ENCODE data around the gene HAGH. TPM values are rescaled to one million over a fixed set of nuclear protein-coding genes. Genes with fewer than 3 reads are reported as not detected.
A peak's percentile ranks its signal among the peaks of the same experiment; 100 is the strongest.

Gene HAGH
- total and polyA plus RNA-seq, 9 of the 15 experiments (the other 6 are each of a cell fraction or from before 2014, with no cell fraction given), result 0.46 to 35.1 (median 16.8) TPM

GRCh38 chr16:1776991-1777374 is 49.6 kb downstream of the HAGH start:
- WGBS (ENCODE audit: insufficient coverage, low coverage, missing lambda C conversion rate), result 89% methylated on average over 13 of the region's 22 CpGs
- Histone ChIP-seq H3K79me2 (ENCODE audit: control insufficient read depth, insufficient read depth, low read length) (peaks cover 37% of the 10 kb centered on the region), H3K4me2 (ENCODE audit: insufficient read depth, low read length) (no peak overlapping the region), H3K27me3 (ENCODE audit: control insufficient read depth in 2 of 2, insufficient read depth in 2 of 2, low read length in 2 of 2) (no peaks in the 10 kb centered on the region), H3K4me1 (replicated peaks in 1 of 2; ENCODE audit: control insufficient read depth in 2 of 2, insufficient read depth in 2 of 2, low read length in 2 of 2) (peaks cover 12 to 94% of the 10 kb centered on the region in 2 experiments; a peak in 4 of 5 replicates), H3K9me3 (replicated peaks; ENCODE audit: control insufficient read depth, insufficient read depth, low read depth, low read length) (no peaks in the 10 kb centered on the region), H3K36me3 (ENCODE audit: control insufficient read depth, insufficient read depth, low read length) (peaks cover 56% of the 10 kb centered on the region; the same call in 2 of the 3 replicates), H3K9me1 (ENCODE audit: control insufficient read depth, insufficient read depth, low read length) (peaks cover 2% of the 10 kb centered on the region), H3K9ac (ENCODE audit: insufficient read depth in 1 of 2, low read depth in 2 of 2, low read length in 2 of 2) (peak overlapping the region in 1 of 2 experiments; percentile 30; a peak in 1 of 4 replicates), H3K4me3 (no peak overlapping the region), H4K20me1 (replicated peaks; ENCODE audit: control insufficient read depth, insufficient read depth, low read length) (peaks cover 5% of the 10 kb centered on the region; the same call in 1 of the 2 replicates), H3K27ac (ENCODE audit: extremely low read depth, low read depth, low read length) (no peak overlapping the region), H2AFZ (ENCODE audit: low read depth, low read length) (no peak overlapping the region)
- intact Hi-C loops (cut with micrococcal nuclease) (no loop called here), in situ Hi-C loops (cut with MboI) (no loop called here)
- DNase-seq (ENCODE audit: extremely low read depth in 1 of 4, low spot score in 3 of 4), result no peak
- CTCF ChIA-PET (ENCODE audit: low intra/inter-chr PET ratio), result no interaction called here
- no TSS peak for BruUV-seq (replicated peaks)
- no peak for FAIRE-seq
- ATAC-seq, result no peak
- POLR2A ChIA-PET, result interaction anchor here (0.5 to 1.4 kb wide), 6 partner anchors 15 to 475 kb away, joined by 3 to 5 read pairs (median 3); partner anchors contain the start of gene ECI1
- TF ChIP-seq TARDBP (IDR thresholded peaks at IDR 0.05), result no peak
- TF ChIP-seq MAX (CRISPR knock-in tag; IDR thresholded peaks at IDR 0.05), result no peak
- TF ChIP-seq HNRNPUL1 (IDR thresholded peaks at IDR 0.05; ENCODE audit: low read length), result no peak
- TF ChIP-seq, protein P1, sequence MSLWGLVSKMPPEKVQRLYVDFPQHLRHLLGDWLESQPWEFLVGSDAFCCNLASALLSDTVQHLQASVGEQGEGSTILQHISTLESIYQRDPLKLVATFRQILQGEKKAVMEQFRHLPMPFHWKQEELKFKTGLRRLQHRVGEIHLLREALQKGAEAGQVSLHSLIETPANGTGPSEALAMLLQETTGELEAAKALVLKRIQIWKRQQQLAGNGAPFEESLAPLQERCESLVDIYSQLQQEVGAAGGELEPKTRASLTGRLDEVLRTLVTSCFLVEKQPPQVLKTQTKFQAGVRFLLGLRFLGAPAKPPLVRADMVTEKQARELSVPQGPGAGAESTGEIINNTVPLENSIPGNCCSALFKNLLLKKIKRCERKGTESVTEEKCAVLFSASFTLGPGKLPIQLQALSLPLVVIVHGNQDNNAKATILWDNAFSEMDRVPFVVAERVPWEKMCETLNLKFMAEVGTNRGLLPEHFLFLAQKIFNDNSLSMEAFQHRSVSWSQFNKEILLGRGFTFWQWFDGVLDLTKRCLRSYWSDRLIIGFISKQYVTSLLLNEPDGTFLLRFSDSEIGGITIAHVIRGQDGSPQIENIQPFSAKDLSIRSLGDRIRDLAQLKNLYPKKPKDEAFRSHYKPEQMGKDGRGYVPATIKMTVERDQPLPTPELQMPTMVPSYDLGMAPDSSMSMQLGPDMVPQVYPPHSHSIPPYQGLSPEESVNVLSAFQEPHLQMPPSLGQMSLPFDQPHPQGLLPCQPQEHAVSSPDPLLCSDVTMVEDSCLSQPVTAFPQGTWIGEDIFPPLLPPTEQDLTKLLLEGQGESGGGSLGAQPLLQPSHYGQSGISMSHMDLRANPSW (CRISPR knock-in tag; IDR thresholded peaks at IDR 0.05), result no peak
- TF ChIP-seq, protein P2, sequence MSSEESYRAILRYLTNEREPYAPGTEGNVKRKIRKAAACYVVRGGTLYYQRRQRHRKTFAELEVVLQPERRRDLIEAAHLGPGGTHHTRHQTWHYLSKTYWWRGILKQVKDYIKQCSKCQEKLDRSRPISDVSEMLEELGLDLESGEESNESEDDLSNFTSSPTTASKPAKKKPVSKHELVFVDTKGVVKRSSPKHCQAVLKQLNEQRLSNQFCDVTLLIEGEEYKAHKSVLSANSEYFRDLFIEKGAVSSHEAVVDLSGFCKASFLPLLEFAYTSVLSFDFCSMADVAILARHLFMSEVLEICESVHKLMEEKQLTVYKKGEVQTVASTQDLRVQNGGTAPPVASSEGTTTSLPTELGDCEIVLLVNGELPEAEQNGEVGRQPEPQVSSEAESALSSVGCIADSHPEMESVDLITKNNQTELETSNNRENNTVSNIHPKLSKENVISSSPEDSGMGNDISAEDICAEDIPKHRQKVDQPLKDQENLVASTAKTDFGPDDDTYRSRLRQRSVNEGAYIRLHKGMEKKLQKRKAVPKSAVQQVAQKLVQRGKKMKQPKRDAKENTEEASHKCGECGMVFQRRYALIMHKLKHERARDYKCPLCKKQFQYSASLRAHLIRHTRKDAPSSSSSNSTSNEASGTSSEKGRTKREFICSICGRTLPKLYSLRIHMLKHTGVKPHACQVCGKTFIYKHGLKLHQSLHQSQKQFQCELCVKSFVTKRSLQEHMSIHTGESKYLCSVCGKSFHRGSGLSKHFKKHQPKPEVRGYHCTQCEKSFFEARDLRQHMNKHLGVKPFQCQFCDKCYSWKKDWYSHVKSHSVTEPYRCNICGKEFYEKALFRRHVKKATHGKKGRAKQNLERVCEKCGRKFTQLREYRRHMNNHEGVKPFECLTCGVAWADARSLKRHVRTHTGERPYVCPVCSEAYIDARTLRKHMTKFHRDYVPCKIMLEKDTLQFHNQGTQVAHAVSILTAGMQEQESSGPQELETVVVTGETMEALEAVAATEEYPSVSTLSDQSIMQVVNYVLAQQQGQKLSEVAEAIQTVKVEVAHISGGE (CRISPR knock-in tag; IDR thresholded peaks at IDR 0.05), result no peak
- no peak for TF ChIP-seq ZNF133 (CRISPR knock-in tag; IDR thresholded peaks at IDR 0.05)
- no peak for TF ChIP-seq ZNF239 (CRISPR knock-in tag; IDR thresholded peaks at IDR 0.05)
- no peak for TF ChIP-seq PTRF (tag; IDR thresholded peaks at IDR 0.05)
- TF ChIP-seq, protein P3, sequence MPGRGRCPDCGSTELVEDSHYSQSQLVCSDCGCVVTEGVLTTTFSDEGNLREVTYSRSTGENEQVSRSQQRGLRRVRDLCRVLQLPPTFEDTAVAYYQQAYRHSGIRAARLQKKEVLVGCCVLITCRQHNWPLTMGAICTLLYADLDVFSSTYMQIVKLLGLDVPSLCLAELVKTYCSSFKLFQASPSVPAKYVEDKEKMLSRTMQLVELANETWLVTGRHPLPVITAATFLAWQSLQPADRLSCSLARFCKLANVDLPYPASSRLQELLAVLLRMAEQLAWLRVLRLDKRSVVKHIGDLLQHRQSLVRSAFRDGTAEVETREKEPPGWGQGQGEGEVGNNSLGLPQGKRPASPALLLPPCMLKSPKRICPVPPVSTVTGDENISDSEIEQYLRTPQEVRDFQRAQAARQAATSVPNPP (IDR thresholded peaks at IDR 0.05; ENCODE audit: borderline replicate concordance, insufficient read depth, insufficient read length), result no peak
- 0 out of 2 replicates have a peak, but pooled peaks have one; percentile 15 for TF ChIP-seq HNRNPL (IDR thresholded peaks at IDR 0.05; ENCODE audit: low read depth, low read length)
- TF ChIP-seq ZNF263 (CRISPR knock-in tag; IDR thresholded peaks at IDR 0.05; ENCODE audit: borderline replicate concordance), result no peak
- TF ChIP-seq ZNF224 (CRISPR knock-in tag; IDR thresholded peaks at IDR 0.05), result no peak
- no peak for TF ChIP-seq ZNF217 (CRISPR knock-in tag; IDR thresholded peaks at IDR 0.05)
- TF ChIP-seq HES1 (IDR thresholded peaks at IDR 0.05; ENCODE audit: low read depth), result no peak

Measured in K562 (cell line).